Activated T-helper 1 cell treated with anti-CD3 and anti-CD28 coated beads, Interleukin-2, amount 50 U/mL, for 16 hours (primary cell): ENCODE data around the gene PRKACA.

Source experiments
- DNase-seq, 2 donors: peaks; one replicate each; pipeline ENCODE4 v3.0.0-alpha.2; 2020; ENCODE audit warnings: low read depth in 1 of 2, low spot score in 1 of 2

The PRKACA gene

DNA sequence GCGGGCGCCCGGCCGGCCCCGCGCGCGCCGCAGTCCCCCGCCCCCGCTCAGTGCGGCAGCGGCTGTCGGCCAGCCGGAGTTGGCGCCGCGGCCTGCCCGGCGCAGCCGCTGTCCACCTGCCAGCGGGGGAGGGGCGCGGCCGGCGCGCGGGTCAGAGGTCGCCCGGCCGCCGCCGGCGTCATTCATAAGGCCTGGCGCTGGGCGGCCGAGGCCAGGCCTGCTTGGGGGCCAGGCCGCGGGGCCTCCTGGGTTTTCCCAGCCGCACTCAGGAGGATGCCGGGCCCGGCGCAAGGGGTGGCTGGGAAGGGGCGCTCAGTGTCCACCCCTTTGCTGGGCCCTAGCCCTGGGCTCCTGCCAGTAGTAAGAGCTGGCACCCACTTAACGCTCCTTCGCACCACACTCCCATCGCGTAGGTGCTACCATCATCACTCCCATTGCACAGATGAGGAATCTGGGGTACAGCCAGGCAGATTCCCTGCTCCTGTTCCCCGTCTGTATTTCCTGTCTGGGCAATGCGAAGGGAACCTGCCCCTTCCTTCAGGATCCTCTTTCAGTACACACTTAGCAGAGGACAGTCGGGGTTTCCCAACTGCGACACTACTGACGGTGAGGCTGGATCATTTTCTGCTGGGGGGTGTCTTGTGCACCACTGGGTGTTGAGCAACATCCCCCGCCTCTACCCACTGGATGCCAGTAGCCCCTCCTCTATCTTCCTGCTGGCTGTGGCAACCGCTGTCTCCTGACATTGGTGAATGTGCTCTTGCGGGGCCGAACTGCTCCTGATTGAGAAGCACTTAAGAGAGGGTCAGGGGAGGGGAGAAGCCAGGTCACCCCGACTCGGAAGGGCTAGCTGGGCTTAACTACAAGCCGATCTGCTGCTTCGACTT is 846 bp upstream of the PRKACA start:
- DNase-seq = no peak

DNA sequence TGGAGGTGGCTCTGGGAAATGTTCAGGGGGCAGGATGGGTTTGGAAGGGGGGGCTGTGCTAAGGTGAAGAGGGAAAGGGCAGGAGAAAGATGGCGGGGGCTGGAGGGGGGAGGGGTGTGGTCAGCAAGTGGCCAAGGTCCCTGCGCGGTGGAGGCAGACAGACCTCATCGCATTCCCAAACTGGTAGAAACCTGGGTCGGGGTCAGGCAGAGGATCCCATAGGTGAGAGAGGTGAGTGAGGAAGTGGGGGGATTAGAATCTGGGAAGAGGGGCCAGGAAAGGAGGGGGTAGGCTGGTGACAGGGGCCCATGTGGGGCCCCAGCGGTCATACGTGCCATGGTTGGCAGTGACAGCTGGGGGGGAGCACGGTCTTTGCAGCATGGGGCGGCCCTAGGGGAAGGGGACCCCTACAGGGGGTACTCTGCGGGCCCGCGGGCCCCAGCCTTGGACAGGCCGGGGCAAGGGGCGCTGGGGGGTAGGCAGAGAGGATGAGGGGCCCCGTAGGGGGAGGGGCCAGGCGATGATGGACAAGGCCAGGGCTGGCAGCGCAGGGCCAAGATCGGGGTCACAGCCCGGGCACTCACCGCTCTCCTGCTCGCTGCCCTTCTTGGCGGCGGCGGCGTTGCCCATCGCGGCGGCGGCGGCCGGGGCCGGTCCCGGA is 514 bp downstream of the PRKACA start:
- DNase-seq = peak in 1 of 2 donors; percentile 12

DNA sequence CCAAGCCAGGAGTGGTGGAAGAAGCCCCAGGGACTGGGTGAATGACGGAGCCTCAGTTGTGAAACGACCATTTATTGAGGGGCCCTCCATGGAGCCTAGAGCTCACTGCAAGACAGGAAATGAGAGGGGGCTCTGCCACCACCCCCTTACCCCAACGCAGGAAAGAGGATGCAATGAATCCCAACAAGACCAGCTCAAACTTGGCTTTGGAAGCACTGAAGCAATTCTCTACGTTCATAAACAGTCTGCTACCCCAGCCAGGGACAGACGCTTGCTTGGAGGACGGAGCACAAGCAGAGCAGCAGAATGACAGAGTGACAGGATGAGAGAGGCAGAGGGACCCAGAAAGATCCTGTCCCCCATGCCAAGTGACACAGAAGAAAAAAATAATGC is 1.0 kb downstream of the PRKACA start:
- DNase-seq = no peak

DNA sequence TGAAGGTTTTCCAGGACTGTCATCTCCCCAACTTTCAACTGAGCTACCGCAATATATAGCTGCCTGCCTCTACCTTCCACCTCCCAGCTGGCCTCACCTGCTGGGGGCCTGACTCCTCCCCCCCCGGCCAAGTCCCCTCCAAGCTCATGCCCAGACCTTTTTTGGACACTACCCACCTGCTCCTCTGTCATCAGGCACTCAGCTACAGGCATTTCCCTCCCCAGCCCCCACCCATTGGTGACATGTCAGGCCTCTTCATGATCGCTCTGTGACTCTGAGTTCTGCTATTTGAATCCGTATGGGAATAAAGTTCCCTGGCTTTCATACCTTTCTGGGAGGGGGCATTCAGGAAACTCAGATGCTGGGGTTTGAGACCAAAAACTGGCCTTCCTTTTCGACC is 1.8 kb downstream of the PRKACA start:
- DNase-seq = no peak

DNA sequence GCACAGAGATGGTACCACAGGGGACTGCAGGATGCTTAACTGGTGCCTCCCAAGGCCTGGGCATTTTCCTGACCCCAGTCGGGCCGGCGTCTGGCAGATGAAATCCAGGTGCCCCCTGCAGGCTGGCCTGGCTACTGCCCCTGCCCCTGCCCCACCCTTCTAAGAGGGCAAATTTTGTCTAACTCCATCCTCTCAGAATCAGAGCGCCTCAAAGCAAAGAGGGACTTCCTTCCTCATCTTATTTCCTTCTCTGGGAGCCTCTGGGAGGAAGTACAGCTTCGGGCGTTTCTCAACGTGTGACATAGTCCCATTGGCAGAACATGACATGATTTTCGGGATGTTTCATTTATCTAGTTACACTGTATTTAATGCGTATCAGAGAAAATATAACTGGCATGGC is 2.7 kb downstream of the PRKACA start:
- DNase-seq = peak in 1 of 2 donors; percentile 34

DNA sequence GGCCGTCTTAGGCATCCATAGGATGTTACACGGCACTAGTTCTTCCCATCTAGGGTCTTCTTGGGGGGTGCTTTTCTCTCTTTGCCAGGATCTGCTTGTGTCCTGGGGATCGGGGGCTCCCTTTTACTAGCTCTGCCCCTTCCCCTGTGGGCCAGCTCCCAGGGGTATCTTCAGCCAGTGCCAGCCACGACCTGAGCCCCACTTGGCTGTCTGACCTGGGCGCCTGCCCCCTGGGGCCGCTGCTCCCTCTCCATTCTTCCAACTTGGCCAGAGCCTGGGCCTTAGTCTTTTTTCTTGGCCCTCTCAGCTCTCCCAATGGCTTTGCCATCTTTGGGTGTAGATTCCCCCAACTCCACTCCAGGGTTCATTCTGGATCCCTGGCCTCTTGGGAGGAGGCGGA is 3.1 kb downstream of the PRKACA start:
- no peak for DNase-seq

GRCh38 chr19:14113762-14114414 is 3.7 kb downstream of the PRKACA start:
- DNase-seq = peak in 1 of 2 donors; percentile 15

DNA sequence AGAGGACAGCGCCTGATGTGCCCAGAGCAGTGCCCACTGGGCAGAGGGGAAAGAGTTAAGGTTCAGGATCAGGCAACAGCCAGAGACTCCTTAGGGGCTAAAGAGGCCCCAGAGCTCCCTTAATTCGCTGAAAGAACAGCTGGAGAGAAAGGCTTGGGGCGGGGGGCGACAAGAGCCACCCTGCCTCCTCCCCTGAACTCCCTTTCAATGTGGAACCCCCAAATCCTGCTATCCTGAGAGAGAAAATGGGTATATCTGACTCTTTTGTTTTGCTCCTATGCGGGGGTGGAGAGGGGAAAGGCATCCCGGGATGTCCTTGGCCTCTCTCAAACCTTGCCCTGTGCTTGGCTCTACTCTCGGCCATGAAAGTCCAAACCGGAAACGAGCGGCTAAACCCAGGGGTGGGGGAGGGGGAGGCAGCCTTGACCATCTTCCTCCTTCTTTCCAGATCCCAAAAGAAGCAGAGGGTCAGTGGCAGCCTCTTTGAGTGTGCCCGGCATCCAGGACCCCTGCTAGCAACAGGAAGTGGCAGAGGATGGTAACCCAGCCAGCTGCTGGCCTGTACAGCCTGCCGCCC is 4.7 kb downstream of the PRKACA start:
- no peak for DNase-seq

GRCh38 chr19:14112051-14112808 is 5.3 kb downstream of the PRKACA start:
- DNase-seq = no peak

- no peak for DNase-seq
These were observed 6.1 kb downstream of the PRKACA start for GRCh38 chr19:14111486-14111885.

DNA sequence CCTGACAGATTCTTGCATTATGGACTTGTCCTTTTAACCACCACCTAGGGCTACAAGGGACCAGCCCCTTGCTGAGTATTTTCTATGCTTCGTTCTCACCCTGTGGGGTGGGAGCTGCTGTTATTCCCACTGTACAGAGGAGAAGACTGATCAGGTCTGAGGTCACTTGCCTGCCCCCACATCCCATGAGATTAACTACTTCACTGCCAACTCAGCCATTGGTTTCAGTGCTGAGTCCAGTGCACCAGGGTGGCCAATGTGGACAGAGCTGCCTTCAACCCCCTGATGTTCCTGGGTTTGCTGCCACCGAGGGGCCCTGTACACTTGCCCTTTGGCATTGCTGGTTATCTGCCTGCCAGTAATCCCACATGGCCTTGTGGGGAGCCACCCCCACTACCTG is 6.9 kb downstream of the PRKACA start:
- DNase-seq = no peak

GRCh38 chr19:14107581-14108461 is 9.7 kb downstream of the PRKACA start:
- DNase-seq = no peak

- no peak for DNase-seq
These were observed 10.7 kb downstream of the PRKACA start for GRCh38 chr19:14106840-14107239.

DNA sequence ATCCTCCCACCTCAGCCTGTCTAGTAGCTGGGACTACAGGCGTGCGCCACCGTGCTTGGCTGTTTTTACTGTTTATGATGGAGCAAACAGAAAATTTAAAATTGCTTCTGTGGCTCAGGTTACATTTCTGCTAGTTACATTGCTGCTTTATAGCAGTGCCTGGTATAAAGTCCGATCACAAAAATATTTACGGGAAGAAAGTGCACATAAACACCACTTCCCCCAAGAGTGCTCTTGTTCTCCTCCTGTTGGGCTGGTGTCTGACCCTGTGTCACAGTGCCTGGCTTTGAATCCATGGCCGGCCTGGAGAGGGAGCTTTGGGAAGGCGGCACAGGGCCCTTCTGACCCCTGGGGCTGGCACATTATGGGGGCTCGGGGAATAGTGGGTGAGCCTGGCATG is 11.9 kb downstream of the PRKACA start:
- DNase-seq = no peak

- no peak for DNase-seq
These were observed 14.3 kb downstream of the PRKACA start for GRCh38 chr19:14103310-14103709.

DNA sequence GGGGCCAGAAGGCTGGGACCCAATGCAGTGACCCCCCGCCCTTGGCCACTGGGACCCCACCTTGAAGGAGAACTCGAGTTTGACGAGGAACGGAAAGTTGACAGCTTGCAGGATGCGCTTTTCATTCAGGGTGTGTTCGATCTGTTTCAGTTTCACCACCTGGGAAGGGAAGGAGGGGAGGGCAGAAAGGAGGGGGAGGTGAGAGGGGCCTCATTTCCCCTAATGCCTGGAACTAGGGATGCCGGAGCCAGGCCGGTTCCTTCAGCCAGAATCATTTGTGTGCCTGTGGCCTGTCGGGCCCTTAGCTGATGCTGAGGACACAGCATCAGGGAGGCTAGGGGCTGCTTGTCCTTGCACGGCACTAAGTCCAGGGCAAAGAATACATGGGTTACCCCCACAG is 14.8 kb downstream of the PRKACA start:
- no peak for DNase-seq

DNA sequence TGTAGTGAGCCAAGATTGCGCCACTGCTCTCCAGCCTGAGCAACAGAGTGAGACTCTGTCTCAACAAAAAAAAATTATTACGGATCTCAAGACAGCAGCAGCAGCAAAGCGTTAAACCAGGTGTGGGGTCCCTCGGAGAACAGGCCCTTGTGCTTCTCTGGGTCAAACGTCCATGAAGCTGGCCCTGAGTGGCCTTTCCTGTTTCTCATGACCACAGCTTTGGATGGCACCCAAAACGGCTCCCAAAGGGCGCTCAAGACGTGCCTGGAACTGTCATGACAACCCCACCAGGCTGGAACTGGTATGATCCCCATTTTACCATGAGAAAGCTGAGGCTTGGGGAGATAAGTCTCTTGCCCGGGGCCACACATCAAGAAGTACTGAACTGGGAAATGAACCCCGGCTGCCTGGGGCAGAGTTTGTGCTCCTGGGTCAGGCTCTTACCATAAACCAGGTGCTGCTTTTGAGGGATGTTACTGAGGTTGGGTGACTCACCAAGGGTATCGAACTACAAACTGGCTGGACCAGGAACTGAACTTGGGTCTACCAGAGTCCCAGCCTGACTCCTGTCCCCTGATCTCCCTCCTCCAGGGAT is 15.4 kb downstream of the PRKACA start:
- no peak for DNase-seq

GRCh38 chr19:14101003-14101545 is 16.5 kb downstream of the PRKACA start:
- DNase-seq = no peak

- no peak for DNase-seq
These were observed 19.9 kb downstream of the PRKACA start for GRCh38 chr19:14097532-14098151.
